ENCODE data around the gene RPS25.
"Not testable (repeated sequence)": the region's sequence is repeated elsewhere in the genome, so short reads cannot be mapped to it uniquely, and the experiment has no call there.

The RPS25 gene

GRCh38 chr11:119025099-119025473, 6.9 kb upstream of the RPS25 start:
- H3K27me3 ChIP-seq (ENCODE audit: insufficient read depth, poor library complexity, severe bottlenecking): no peaks in the 10 kb centered on the region
- peaks cover 12% of the 10 kb centered on the region for H3K4me1 ChIP-seq (ENCODE audit: insufficient read depth, poor library complexity, severe bottlenecking)
- no peak overlapping the region for H3K4me3 ChIP-seq (ENCODE audit: severe bottlenecking)
- DNase-seq (ENCODE audit: low spot score) (no peak), ATAC-seq (ENCODE audit: low read depth) (no peak)
- peaks cover 64% of the 10 kb centered on the region for H3K36me3 ChIP-seq (ENCODE audit: low read depth)
- no peak overlapping the region for H3K27ac ChIP-seq (ENCODE audit: poor library complexity, severe bottlenecking)
- no peaks in the 10 kb centered on the region for H3K9me3 ChIP-seq (ENCODE audit: severe bottlenecking)
- TF ChIP-seq CTCF (IDR thresholded peaks at IDR 0.05; ENCODE audit: poor library complexity, severe bottlenecking): no peak

- DNase-seq (ENCODE audit: low spot score): no peak
These were observed 6.4 kb upstream of the RPS25 start for GRCh38 chr11:119024430-119025098.

GRCh38 chr11:119023741-119024140, 5.6 kb upstream of the RPS25 start:
- DNase-seq (ENCODE audit: low spot score): no peak
- Histone ChIP-seq H3K27ac (ENCODE audit: poor library complexity, severe bottlenecking) (peak overlapping the region; percentile 24), H3K36me3 (ENCODE audit: low read depth) (peaks cover 62% of the 10 kb centered on the region), H3K9me3 (ENCODE audit: severe bottlenecking) (no peaks in the 10 kb centered on the region), H3K4me1 (ENCODE audit: insufficient read depth, poor library complexity, severe bottlenecking) (peaks cover 7% of the 10 kb centered on the region), H3K27me3 (ENCODE audit: insufficient read depth, poor library complexity, severe bottlenecking) (no peaks in the 10 kb centered on the region), H3K4me3 (ENCODE audit: severe bottlenecking) (no peak overlapping the region)
- ATAC-seq (ENCODE audit: low read depth): no peak
- TF ChIP-seq CTCF (IDR thresholded peaks at IDR 0.05; ENCODE audit: poor library complexity, severe bottlenecking): no peak

More at GRCh38 chr11:119024430-119025098, 6.4 kb upstream of the RPS25 start:
- Histone ChIP-seq H3K27me3 (ENCODE audit: insufficient read depth, poor library complexity, severe bottlenecking) (no peaks in the 10 kb centered on the region), H3K4me3 (ENCODE audit: severe bottlenecking) (no peak overlapping the region), H3K4me1 (ENCODE audit: insufficient read depth, poor library complexity, severe bottlenecking) (peaks cover 11% of the 10 kb centered on the region), H3K36me3 (ENCODE audit: low read depth) (peaks cover 68% of the 10 kb centered on the region), H3K27ac (ENCODE audit: poor library complexity, severe bottlenecking) (peak overlapping the region; percentile 24), H3K9me3 (ENCODE audit: severe bottlenecking) (no peaks in the 10 kb centered on the region)
- no peak for ATAC-seq (ENCODE audit: low read depth)
- no peak for TF ChIP-seq CTCF (IDR thresholded peaks at IDR 0.05; ENCODE audit: poor library complexity, severe bottlenecking)

- no peak for TF ChIP-seq CTCF (IDR thresholded peaks at IDR 0.05; ENCODE audit: poor library complexity, severe bottlenecking)
- H3K4me3 ChIP-seq (ENCODE audit: severe bottlenecking): no peak overlapping the region
- H3K27me3 ChIP-seq (ENCODE audit: insufficient read depth, poor library complexity, severe bottlenecking): no peaks in the 10 kb centered on the region
- peaks cover 65% of the 10 kb centered on the region for H3K36me3 ChIP-seq (ENCODE audit: low read depth)
- H3K4me1 ChIP-seq (ENCODE audit: insufficient read depth, poor library complexity, severe bottlenecking): peaks cover 14% of the 10 kb centered on the region
- H3K9me3 ChIP-seq (ENCODE audit: severe bottlenecking): no peaks in the 10 kb centered on the region
- DNase-seq (ENCODE audit: low spot score): no peak
- ATAC-seq (ENCODE audit: low read depth): no peak
- no peak overlapping the region for H3K27ac ChIP-seq (ENCODE audit: poor library complexity, severe bottlenecking)
These were observed 3.5 kb upstream of the RPS25 start for GRCh38 chr11:119021631-119022030.

- H3K27ac ChIP-seq (ENCODE audit: poor library complexity, severe bottlenecking): no peak overlapping the region
- H3K27me3 ChIP-seq (ENCODE audit: insufficient read depth, poor library complexity, severe bottlenecking): no peaks in the 10 kb centered on the region
- no peak for TF ChIP-seq CTCF (IDR thresholded peaks at IDR 0.05; ENCODE audit: poor library complexity, severe bottlenecking)
- DNase-seq (ENCODE audit: low spot score) (no peak), ATAC-seq (ENCODE audit: low read depth) (no peak)
- no peaks in the 10 kb centered on the region for H3K9me3 ChIP-seq (ENCODE audit: severe bottlenecking)
- H3K4me1 ChIP-seq (ENCODE audit: insufficient read depth, poor library complexity, severe bottlenecking): peaks cover 19% of the 10 kb centered on the region
- H3K4me3 ChIP-seq (ENCODE audit: severe bottlenecking): peak overlapping the region; percentile 85
- H3K36me3 ChIP-seq (ENCODE audit: low read depth): peaks cover 75% of the 10 kb centered on the region
These were observed 1.9 kb upstream of the RPS25 start for GRCh38 chr11:119019996-119020395.

GRCh38 chr11:119017377-119017776, 766 bp downstream of the RPS25 start:
- peak overlapping the region; percentile 82 for H3K27ac ChIP-seq (ENCODE audit: poor library complexity, severe bottlenecking)
- H3K4me1 ChIP-seq (ENCODE audit: insufficient read depth, poor library complexity, severe bottlenecking): peaks cover 19% of the 10 kb centered on the region
- not testable (repeated sequence) for H3K9me3 ChIP-seq (ENCODE audit: severe bottlenecking); ATAC-seq (ENCODE audit: low read depth); H3K27me3 ChIP-seq (ENCODE audit: insufficient read depth, poor library complexity, severe bottlenecking); DNase-seq (ENCODE audit: low spot score)
- peaks cover 78% of the 10 kb centered on the region for H3K36me3 ChIP-seq (ENCODE audit: low read depth)
- H3K4me3 ChIP-seq (ENCODE audit: severe bottlenecking): peak overlapping the region; percentile 85

Measured in RWPE2 (cell line).